NCI-H524 (cell line): ENCODE measurements around the gene CLDN9.

Source experiments
- DNase-seq, 2 experiments: peaks; one replicate each; lab custom pipeline; 2025; lab: John Stamatoyannopoulos, UW

CLDN9 gene

GRCh38 chr16:2974319-2975056 is 38.2 kb upstream of the CLDN9 start:
- no peak for DNase-seq

DNA sequence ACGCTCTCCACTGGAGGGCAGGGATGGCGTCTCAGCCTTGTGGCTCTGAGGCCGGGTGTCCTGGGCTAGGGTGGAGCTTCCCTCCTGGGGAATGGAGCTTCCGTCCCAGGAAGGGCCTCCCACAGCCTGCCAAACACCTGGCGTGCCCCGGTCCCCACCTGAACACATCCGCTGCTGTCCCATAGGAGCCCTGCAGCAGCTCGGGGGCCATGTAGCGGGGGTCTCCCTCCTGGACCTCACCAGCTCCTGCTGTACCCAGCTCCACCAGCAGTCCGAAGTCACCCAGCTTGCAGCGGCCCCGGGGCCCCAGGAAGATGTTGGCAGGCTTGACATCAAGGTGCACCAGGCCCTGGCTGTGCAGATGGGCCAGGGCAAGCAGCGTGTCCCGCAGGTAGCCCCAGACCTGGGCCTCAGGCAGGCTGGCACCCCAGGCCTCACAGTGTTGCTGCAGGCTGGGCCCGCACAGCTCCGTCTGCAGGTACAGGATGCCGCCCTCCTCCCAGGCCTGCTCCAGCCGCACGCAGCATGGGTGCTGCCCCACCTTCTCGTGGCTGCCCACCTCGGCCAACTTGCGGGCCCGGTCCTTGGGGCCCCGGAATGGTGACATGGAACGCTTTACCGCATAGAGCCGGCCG is 37.4 kb upstream of the CLDN9 start:
- no peak for DNase-seq

GRCh38 chr16:2976201-2976600 is 36.5 kb upstream of the CLDN9 start:
- DNase-seq: no peak

GRCh38 chr16:2976673-2977072 is 36.0 kb upstream of the CLDN9 start:
- no peak for DNase-seq

DNA sequence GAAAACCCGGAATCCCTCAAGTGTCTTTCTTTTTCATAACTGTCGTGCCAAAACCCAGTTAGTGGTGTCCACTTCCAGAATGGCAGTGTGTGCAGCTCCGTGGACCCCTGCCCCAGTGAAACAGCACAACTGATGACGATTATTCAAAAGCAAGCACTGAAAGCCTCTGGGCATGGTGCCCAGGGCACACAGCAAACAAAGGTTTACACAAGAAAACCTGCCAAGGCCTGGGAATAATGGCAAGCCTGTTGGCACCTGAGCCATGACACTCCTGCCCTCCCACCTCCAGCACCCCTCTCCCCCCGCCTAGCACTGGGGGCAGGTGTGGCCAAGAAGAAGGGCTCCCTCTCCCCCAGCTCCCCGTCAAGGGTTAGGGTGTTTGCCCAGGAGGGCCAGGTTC is 35.3 kb upstream of the CLDN9 start:
- no peak for DNase-seq

DNA sequence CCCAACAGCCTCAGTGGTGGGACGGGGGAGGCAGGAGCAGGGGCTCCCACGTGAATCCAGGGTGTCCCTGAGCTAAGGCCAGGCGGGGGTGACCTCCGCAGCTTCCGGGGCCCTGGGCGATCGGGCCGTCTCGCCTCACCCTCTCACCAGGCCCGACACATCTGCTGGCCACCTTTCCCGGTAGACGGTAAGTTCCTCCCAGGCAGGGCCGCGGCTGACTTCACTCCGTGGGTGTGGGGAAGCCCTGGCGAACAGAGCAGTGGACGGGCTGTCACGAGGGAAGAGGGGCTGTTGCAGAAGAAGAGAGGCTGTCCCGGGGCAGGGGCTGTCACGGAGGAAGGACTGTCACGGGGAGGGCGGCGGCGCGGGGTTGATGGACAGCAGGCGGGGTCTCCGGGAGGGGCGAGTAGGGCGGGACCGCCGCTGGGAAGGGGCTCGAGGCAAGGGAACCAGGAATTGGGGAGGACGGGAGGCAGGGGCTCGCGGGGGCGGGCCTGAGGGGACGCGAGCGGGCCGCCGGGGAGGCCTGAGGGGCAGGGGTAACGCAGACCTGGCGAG is 33.0 kb upstream of the CLDN9 start:
- DNase-seq: no peak

DNA sequence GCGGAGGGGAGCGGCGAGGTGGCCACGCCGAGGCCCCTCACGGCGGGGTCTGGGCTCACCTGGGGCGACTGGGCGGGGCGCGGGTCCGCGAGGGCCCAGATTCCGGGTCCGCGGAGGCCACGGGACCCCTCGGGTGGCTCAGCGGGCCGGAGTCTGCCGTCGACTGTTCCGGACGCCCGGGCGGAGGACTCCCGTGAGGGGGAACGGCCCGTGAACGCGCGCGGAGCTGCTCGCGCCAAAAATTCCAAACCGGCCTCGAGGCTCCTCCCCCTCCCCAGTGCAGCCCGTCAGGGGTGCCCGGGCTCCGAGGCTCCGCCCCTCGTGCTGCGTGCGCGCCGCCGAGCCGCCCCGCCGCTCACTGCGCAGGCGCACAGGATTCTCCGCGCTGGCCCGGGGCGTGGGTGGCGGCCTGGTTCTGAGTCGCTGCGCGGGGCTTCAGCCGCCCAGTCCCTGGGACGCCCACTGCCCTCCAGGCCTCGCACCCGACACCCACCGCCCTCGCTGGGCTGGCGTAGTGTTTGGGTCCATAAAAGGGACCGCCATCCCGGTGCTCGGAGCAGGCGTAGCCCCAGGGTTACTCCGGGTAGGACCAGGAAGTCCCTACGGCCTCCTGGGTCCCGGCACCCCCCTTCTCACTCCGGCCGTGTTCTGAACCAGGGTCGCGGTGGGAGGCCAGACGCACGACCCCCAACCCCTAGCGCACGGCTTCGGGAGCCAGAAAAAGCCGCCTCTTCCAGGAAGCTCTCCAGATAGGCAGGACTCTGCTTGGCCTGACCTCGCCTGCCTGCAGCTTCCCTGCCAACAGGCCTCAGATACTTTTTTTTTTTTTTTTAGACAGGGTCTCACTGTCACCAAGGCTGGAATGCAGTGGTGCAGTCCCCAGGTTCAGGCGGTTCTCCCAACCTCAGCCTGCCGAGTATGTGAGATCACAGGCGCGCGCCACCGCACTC is 32.2 kb upstream of the CLDN9 start, which contains the start of gene PKMYT1:
Gene PKMYT1, minus strand, starts transcription at position 220 of the 950 bp plus-strand sequence. CDS start 789 bp downstream, outside the sequence.
- DNase-seq: peak; percentile 73 to 90

DNA sequence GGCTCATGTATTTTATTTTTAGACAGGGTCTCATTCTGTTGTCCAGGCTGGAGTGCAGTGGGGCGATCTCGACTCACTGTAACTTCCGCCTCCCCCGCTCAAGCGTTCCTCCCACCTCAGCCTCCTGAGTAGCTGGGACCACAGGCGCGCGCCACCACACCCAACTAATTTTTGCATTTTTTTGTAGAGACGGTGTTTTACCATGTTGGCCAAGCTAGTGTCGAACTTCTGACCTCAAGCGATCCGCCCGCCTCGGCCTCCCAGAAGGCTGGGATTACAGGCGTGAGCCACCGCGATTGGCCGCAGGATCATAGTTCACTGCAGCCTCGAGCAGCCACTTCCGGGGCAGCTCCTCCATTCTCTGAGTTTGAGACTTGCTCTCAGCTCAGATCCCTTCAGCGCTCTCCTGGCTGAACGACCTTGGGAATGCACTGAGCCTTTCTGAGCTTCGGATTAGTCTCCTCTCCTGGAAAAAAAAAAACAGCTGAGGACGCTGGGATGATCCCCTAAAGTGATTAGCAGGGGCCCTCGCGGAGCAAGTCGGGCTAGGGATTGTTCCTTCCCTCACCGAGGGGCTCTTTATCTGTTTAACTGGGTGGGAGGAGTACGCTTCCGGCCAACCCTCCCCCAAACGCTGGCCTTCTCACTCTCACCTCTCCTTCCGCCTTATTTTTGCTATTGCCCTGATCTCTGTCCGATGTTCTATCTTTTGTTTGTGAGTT is 31.4 kb upstream of the CLDN9 start:
- DNase-seq: peak in 1 of 2 experiments; percentile 29

DNA sequence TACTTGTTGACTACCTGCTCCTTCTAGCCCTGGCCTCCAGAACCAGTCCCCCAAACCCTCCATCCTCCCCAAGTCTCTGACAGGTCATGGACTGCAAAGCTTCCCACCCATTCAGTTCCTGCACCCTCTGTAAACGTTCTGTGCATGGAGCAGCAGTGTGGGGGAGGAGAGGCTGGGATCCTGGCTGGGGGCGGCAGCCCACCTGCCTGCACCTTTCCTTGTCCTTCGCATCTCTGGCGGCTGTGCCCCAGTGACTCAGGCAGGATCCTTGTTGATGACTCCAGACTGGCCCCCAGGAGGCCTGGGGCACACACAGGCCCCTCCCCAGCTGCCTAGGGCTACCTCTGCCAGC is 30.8 kb upstream of the CLDN9 start:
- DNase-seq: no peak

GRCh38 chr16:2982402-2982801 is 30.3 kb upstream of the CLDN9 start:
- no peak for DNase-seq

DNA sequence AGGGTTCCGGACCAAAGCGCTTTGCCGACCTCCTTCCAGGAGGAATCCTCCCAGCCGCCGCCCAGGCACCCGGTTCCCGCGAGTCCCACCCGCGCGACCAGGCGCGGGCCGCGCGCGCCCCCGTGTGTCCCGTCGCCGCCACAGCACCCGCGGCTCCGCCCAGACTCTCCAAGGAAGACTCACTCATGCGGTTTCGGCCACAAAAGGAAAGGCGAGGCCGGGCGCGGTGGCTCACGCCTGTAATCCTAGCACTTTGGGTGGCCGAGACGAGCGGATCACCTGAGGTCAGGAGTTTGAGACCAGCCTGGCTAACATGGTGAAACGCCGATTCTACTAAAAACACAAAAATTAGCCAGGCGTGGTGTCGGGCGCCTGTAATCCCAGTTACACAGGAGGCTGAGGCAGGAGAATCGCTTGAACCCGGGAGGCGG is 29.0 kb upstream of the CLDN9 start:
- DNase-seq: peak; percentile 60 to 80

GRCh38 chr16:2985462-2985861 is 27.3 kb upstream of the CLDN9 start:
- DNase-seq: peak; percentile 31 to 61

- peak; percentile 93 to 97 for DNase-seq
Observed at GRCh38 chr16:2985893-2986355, 26.8 kb upstream of the CLDN9 start.

- DNase-seq: no peak
Observed at GRCh38 chr16:2986623-2987188, 26.0 kb upstream of the CLDN9 start.

- DNase-seq: no peak
Observed at GRCh38 chr16:2987286-2987685, 25.4 kb upstream of the CLDN9 start.

- peak; percentile 90 to 92 for DNase-seq
Observed at GRCh38 chr16:2987833-2988232, 24.9 kb upstream of the CLDN9 start.

- DNase-seq: peak in 1 of 2 experiments; percentile 50
Observed at GRCh38 chr16:2988590-2989099, 24.1 kb upstream of the CLDN9 start.

- DNase-seq: no peak
Observed at GRCh38 chr16:2990891-2991290, 21.8 kb upstream of the CLDN9 start.

DNA sequence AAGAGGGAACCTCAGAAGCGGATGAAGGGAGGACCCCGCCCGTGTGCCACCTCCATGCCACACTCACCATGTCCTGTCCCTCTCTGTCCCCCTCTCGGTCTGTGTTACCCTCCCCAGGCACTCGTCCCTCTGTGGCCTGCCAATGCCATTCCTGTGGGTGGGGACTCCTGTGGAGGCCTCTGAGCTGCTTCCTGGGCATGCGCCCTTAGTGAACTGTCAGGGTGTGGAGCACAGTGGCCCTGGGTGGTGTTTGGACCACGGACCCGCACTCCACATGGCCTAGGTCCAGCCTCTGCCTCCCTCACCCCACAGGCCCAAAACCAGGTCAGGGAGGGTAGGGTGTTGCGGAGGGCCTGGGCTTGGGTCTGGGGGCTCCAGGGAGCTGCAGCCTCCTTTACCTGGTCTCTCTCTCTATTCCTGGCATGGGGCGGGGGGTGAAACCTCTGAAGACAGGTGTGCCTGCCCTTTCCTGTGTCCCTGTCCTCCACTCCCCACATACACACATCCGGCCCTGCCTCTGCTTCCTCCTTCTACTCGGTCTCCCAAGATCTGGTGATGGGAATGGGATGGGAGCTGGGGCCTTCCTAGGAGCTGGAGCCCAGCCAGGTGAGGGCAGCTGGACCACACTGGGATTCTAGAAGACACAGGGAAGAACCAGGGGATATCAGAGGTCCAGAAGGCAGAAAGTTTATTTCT is 21.0 kb upstream of the CLDN9 start:
- DNase-seq: no peak
